Measurements from ENCODE around the gene CDK16. TPM values are rescaled to one million over a fixed set of nuclear protein-coding genes. Genes with fewer than 3 reads are reported as not detected.

The CDK16 gene
- total and polyA plus RNA-seq, 9 of the 15 experiments (the other 6 are each of a cell fraction or from before 2014, with no cell fraction given), result 3.9 to 104 (median 57.5) TPM

- FAIRE-seq, result no peak
- no peaks in the 10 kb centered on the region for H3K9me1 ChIP-seq (ENCODE audit: control insufficient read depth, insufficient read depth, low read length)
- WGBS (ENCODE audit: insufficient coverage, low coverage, missing lambda C conversion rate), result 88% methylated on average over 5 of the region's 34 CpGs
- H2AFZ ChIP-seq (ENCODE audit: low read depth, low read length), result no peak overlapping the region
- H3K9ac ChIP-seq (ENCODE audit: insufficient read depth in 1 of 2, low read depth in 2 of 2, low read length in 2 of 2), result no peak overlapping the region
- CTCF ChIA-PET (ENCODE audit: low intra/inter-chr PET ratio), result no interaction called here
- BruUV-seq (replicated peaks), result no TSS peak
- H3K4me2 ChIP-seq (ENCODE audit: insufficient read depth, low read length), result no peak overlapping the region
- H3K4me1 ChIP-seq (replicated peaks in 1 of 2; ENCODE audit: control insufficient read depth in 2 of 2, insufficient read depth in 2 of 2, low read length in 2 of 2), result no peaks in the 10 kb centered on the region; a peak in 1 of 5 replicates
- H3K27me3 ChIP-seq (ENCODE audit: control insufficient read depth in 2 of 2, insufficient read depth in 2 of 2, low read length in 2 of 2), result no peaks in the 10 kb centered on the region
- peaks cover 65% of the 10 kb centered on the region; the same call in 2 of the 3 replicates for H3K36me3 ChIP-seq (ENCODE audit: control insufficient read depth, insufficient read depth, low read length)
- intact Hi-C loops (cut with micrococcal nuclease) (no loop called here), in situ Hi-C loops (cut with MboI) (no loop called here)
- no peaks in the 10 kb centered on the region for H3K9me3 ChIP-seq (replicated peaks; ENCODE audit: control insufficient read depth, insufficient read depth, low read depth, low read length)
- TF ChIP-seq POLR2G (IDR thresholded peaks at IDR 0.05; ENCODE audit: low read depth, low read length), result 0 out of 2 replicates have a peak, but pooled peaks have one; percentile 19
- TF ChIP-seq CREB3L1 (IDR thresholded peaks at IDR 0.05; ENCODE audit: borderline replicate concordance, low read depth), result no peak
- H3K4me3 ChIP-seq, result no peak overlapping the region
- DNase-seq (ENCODE audit: extremely low read depth in 1 of 4, low spot score in 3 of 4), result no peak
- no peak overlapping the region for H3K27ac ChIP-seq (ENCODE audit: extremely low read depth, low read depth, low read length)
- no peaks in the 10 kb centered on the region; the same call in 1 of the 2 replicates for H4K20me1 ChIP-seq (replicated peaks; ENCODE audit: control insufficient read depth, insufficient read depth, low read length)
- POLR2A ChIA-PET, result interaction anchor here (0.6 kb wide), 1 partner anchor 89 kb away, joined by 4 read pairs; no protein-coding TSS in a partner anchor
- peaks cover 9% of the 10 kb centered on the region; the same call in 2 of the 3 replicates for H3K79me2 ChIP-seq (ENCODE audit: control insufficient read depth, insufficient read depth, low read length)
- ATAC-seq, result no peak
These were observed 47.4 kb upstream of the CDK16 start for GRCh38 chrX:47170861-47171692.
